Upper lobe of left lung (tissue), 6 donors: ENCODE data around the gene POLR1B. TPM values are rescaled to one million over a fixed set of nuclear protein-coding genes. Genes with fewer than 3 reads are reported as not detected.

Experiments used
- ATAC-seq, 2 donors: fragments of 200-7000 bp; cut with Tn5 transposase; one replicate each; pipeline ENCODE4 v1.9.1; 2022; ENCODE audit warnings: mild to moderate bottlenecking in 2 of 2, moderate library complexity in 2 of 2; ENCODE audit not compliant: low FRiP score in 2 of 2
- DNase-seq, 2 donors: peaks; one replicate each; pipeline ENCODE4 v3.0.0-alpha.2; 2019 to 2020
- H3K27ac ChIP-seq, 4 donors: fragments of 200-600 bp; sonication (generic); one replicate each; pipeline ENCODE4 v1.5.1; 2016 to 2019
- H3K27me3 ChIP-seq, 4 donors: fragments of 200-600 bp; sonication (generic); one replicate each; pipeline ENCODE4 v1.5.1; 2017 to 2019
- H3K36me3 ChIP-seq, 4 donors: fragments of 200-600 bp; sonication (generic); one replicate each; pipeline ENCODE4 v1.5.1; 2016 to 2019
- H3K4me1 ChIP-seq, 4 donors: fragments of 200-600 bp; sonication (generic); one replicate each; pipeline ENCODE4 v1.5.1; 2018 to 2019
- H3K4me3 ChIP-seq, 4 donors: fragments of 200-600 bp; sonication (generic); one replicate each; pipeline ENCODE4 v1.5.1; 2017 to 2019; ENCODE audit warnings: mild to moderate bottlenecking in 2 of 4, moderate library complexity in 1 of 4
- H3K9me3 ChIP-seq, 4 donors: fragments of 200-600 bp; sonication (generic); one replicate each; pipeline ENCODE4 v1.5.1; 2018 to 2019
- CTCF ChIP-seq, 6 experiments: fragments of 450-650 bp in 4 of 6; fragments of 200-600 bp in 2 of 6; sonication (generic) in 2 of 6; IDR thresholded peaks; one replicate each; pipeline ENCODE4 v1.5.1; 2016 to 2019; ENCODE audit warnings: antibody characterized with exemption in 6 of 6
- EP300 ChIP-seq, 4 donors: sonication (generic); formaldehyde crosslinking; IDR thresholded peaks; one replicate each; pipeline ENCODE4 v1.5.1; 2017; ENCODE audit warnings: antibody characterized with exemption in 4 of 4, control low read depth in 2 of 4
- POLR2A ChIP-seq, 4 donors: fragments of 450-650 bp; IDR thresholded peaks; one replicate each; pipeline ENCODE4 v1.5.1; 2016 to 2017; ENCODE audit warnings: antibody characterized with exemption in 4 of 4, mild to moderate bottlenecking in 2 of 4
- POLR2AphosphoS5 ChIP-seq, 2 donors: sonication (generic); formaldehyde crosslinking; IDR thresholded peaks; one replicate each; pipeline ENCODE4 v1.5.1; 2017; ENCODE audit warnings: antibody characterized with exemption in 2 of 2
- WGBS, 2 donors: methylation state at CpG; one replicate each; pipeline ENCODE4 v1.1.5; 2017 to 2018; 5-methylcytosine and 5-hydroxymethylcytosine counted together
- total RNA-seq, 6 donors: library from RNA; depleted of rRNA in 4 of 6; stranded (reverse); fragments of >200 nt in 4 of 6; gene quantifications; one replicate each; pipeline versions ENCODE4 v1.1.0 to v1.2.1, GENCODE V29; 2016 to 2021
- donor health status: DM: no; HTN: no; CAD: no; lungs with moderate emphysema.
- donor health status: DM: no; HTN: yes; CAD: no; lungs with severe emphysema.

POLR1B gene
- total RNA-seq, 6 donors from 2014 or later, result 6.7 to 22.5 (median 14.6) TPM

GRCh38 chr2:112585873-112586464 is 43.7 kb downstream of the POLR1B start:
- Histone ChIP-seq H3K4me1 (peaks cover 14 to 31% (median 26%) of the 10 kb centered on the region in 4 donors), H3K27me3 (no peaks in the 10 kb centered on the region), H3K4me3 (no peak overlapping the region), H3K36me3 (peaks cover 0 to 27% (median 8%) of the 10 kb centered on the region in 4 donors), H3K27ac (peak overlapping the region in 1 of 4 donors; percentile 95), H3K9me3 (no peaks in the 10 kb centered on the region)
- DNase-seq (peak in 1 of 2 donors; percentile 63), ATAC-seq (no peak)
- WGBS, 2 donors, result 95 to 98% methylated on average over 17 to 18 of the region's 18 CpGs
- TF ChIP-seq POLR2AphosphoS5 (IDR thresholded peaks at IDR 0.05), result no peak
- TF ChIP-seq EP300 (IDR thresholded peaks at IDR 0.05), result no peak
- TF ChIP-seq POLR2A (IDR thresholded peaks at IDR 0.05), result no peak
- no peak for TF ChIP-seq CTCF (IDR thresholded peaks at IDR 0.05)

- ATAC-seq (no peak), DNase-seq (peak in 1 of 2 donors; percentile 30)
- H3K4me1 ChIP-seq, result peaks cover 14 to 25% (median 19%) of the 10 kb centered on the region in 4 donors
- no peak overlapping the region for H3K4me3 ChIP-seq
- WGBS, 2 donors, result 42 to 62% methylated on average over 4 to 5 of the region's 6 CpGs
- no peaks in the 10 kb centered on the region for H3K27me3 ChIP-seq
- peak overlapping the region in 1 of 4 donors; percentile 31 for H3K27ac ChIP-seq
- H3K36me3 ChIP-seq, result peaks cover 0 to 27% (median 8%) of the 10 kb centered on the region in 4 donors
- no peaks in the 10 kb centered on the region for H3K9me3 ChIP-seq
- TF ChIP-seq POLR2A (IDR thresholded peaks at IDR 0.05) (no peak), POLR2AphosphoS5 (IDR thresholded peaks at IDR 0.05) (no peak), EP300 (IDR thresholded peaks at IDR 0.05) (no peak), CTCF (IDR thresholded peaks at IDR 0.05) (no peak)
These were observed 46.4 kb downstream of the POLR1B start for GRCh38 chr2:112588611-112589045.

GRCh38 chr2:112591413-112591812 is 49.1 kb downstream of the POLR1B start:
- Histone ChIP-seq H3K9me3 (no peaks in the 10 kb centered on the region), H3K36me3 (peaks cover 0 to 23% (median 8%) of the 10 kb centered on the region in 4 donors), H3K4me3 (no peak overlapping the region), H3K4me1 (peaks cover 0 to 10% (median 4%) of the 10 kb centered on the region in 4 donors), H3K27ac (no peak overlapping the region), H3K27me3 (no peaks in the 10 kb centered on the region)
- TF ChIP-seq CTCF (IDR thresholded peaks at IDR 0.05) (no peak), POLR2A (IDR thresholded peaks at IDR 0.05) (no peak), POLR2AphosphoS5 (IDR thresholded peaks at IDR 0.05) (no peak), EP300 (IDR thresholded peaks at IDR 0.05) (no peak)
- ATAC-seq (no peak), DNase-seq (no peak)
- 73 to 90% methylated on average over 5 of the region's 5 CpGs for WGBS, 2 donors

- WGBS, 2 donors, result 92 to 95% methylated on average over 4 of the region's 4 CpGs
- H3K9me3 ChIP-seq, result no peaks in the 10 kb centered on the region
- TF ChIP-seq POLR2AphosphoS5 (IDR thresholded peaks at IDR 0.05) (no peak), CTCF (IDR thresholded peaks at IDR 0.05) (no peak), EP300 (IDR thresholded peaks at IDR 0.05) (no peak), POLR2A (IDR thresholded peaks at IDR 0.05) (no peak)
- DNase-seq, result no peak
- no peak overlapping the region for H3K27ac ChIP-seq
- ATAC-seq, result no peak
- H3K36me3 ChIP-seq, result peaks cover 0 to 13% (median 4%) of the 10 kb centered on the region in 4 donors
- H3K27me3 ChIP-seq, result no peaks in the 10 kb centered on the region
- peaks cover 0 to 3% (median 1%) of the 10 kb centered on the region in 4 donors for H3K4me1 ChIP-seq
- H3K4me3 ChIP-seq, result no peak overlapping the region
These were observed 51.5 kb downstream of the POLR1B start for GRCh38 chr2:112593736-112594135.
